ENCODE results near the gene PRCP.

The PRCP gene

DNA sequence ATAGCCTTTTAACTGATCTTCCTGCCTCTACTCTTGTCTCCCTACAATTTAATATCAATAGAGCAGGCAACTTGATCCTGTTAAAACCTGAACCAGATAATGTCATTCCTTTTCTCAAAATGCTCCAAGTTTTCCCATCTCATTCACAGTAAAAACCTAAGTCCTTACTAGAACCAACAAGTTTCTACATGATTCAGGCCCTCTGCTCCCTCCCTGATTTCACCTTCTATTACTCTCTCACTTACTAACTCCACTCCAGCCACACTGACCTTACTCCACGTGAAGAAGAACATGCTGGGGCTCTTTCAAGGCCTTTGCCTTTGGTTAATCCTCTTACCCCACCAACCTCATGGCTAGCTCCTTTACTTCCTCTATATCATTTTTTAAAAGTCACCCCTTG lies 71.1 kb downstream of the PRCP start:
- no peak for DNase-seq (ENCODE audit: low read depth)

DNA sequence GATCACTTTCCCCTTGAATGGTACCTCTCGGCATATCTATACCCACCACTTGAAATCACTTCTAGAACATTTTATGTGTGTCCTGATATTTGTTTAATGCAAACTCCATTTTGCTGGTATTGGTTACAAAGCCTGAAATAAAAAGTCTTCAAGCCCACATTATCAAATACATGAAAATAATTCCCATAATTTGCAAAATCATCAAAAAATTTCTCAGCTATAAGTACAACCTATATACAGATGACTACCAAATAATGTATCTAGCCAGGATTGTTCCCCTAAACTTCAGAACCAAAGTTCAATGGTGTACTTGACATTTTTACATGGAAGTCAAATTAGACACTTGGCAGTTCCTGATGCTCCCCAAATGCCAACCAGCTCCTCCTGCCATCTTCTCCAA lies 71.8 kb downstream of the PRCP start:
- DNase-seq (ENCODE audit: low read depth) = no peak

DNA sequence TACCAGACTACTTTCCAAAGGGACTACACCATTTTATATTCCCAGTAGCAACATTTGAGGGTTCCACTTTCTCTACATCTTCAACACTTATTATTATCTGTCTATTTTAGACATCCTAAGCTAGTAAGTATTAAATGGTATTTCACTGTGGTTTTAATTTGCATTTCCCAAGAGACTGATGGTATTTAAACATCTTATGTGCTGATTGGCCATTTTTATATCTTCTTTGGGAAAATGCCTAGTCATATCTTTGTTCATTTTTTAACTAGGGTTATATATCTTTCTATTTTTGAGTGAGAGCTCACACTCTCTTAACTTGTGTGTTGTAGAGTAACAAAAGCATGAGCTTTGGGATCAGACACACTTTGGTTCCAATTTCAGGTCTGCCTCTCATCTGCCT lies 73.7 kb downstream of the PRCP start:
- DNase-seq (ENCODE audit: low read depth) = no peak

DNA sequence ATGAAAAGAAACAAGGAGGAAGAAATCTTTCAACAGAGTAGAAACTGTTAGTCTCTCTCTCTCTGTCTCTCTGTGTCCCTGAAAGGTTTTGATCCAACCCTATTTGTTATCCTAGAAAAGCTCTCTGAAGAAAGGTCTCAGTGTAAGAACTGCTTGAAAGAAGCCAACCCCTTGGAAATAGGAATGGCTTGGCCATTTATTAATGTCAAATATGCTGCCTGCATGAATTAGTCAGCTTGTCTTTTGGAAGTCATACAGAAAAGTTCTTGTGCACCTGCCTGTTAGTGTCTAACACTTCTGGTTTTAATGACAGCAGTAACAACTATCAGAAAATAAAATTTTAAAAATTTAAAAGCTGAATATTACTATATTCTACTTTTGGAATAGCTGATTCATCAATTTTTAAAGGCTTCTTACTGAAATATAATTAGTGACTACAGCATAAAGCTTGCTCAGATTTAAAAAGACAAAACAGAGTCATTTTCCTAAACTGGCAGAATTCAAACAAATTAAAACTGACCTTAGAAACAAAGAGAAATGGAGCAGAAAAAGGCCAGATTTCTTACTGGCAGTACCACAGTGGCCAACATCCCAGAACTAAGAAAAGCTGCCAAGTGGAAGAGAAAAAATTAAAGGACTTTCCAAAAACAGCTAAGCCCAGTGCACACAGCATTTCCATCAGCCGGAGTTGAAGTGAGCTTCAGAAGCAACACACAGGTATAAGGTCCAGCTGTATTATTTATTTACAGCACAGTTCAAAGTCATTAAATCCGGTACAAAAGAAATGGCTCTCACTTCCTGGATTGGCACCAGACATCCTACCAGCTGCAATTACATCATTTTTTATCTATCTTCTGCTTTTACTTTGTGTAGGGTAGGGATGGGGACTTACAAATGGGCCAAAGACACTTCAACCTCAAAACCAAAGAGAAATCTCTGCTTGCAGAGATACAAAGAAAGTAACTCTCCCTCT lies 76.3 kb downstream of the PRCP start:
- no peak for DNase-seq (ENCODE audit: low read depth)

DNA sequence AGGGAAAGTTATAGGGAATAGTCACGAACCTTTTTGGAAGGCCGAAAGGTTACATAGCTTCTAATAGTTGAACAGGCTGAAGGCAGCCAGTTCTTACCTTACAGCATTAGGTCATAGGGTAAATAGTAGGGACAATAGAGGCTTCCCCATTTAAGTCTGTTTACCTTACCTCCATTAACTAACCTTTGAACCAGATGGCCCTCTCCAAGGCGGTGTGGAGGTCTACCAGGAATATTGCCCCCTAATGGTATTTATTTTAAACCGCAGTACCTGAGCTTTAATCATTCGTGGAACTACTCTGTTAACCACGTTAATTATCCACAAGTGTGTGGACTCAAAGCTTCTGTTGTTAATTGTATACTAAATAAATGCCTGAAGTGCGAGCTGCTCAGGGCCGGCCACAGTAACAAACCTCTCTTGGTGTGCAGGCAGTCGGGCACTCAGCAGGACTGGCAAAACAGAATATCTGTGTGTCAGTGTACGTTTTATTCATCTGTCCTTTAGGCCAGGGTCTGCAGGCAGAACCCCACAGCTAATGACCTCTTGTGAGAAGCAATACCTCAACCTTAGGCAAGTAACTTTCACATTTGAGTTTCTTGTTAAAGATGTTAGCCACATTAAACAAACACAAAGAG lies 81.7 kb downstream of the PRCP start:
- DNase-seq (ENCODE audit: low read depth) = no peak

DNA sequence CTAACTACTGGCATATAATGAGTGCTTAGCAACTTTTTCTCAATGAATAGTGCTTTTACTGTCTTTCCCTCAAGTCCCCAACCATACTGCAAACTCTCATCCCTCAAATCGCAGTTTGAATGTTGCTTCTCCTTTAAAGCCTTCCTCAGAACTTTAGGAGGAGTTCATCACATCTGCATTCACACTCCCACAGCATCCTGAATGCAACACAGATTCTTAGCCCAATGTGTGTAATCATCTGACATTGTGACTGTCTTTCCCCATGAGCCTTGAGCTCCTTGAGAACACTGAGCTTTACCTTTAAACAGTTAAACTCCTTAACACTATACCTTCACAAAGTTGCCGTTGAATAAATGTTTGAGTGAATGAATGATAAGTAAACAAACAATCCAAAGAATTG lies 84.8 kb downstream of the PRCP start:
- DNase-seq (ENCODE audit: low read depth) = no peak

DNA sequence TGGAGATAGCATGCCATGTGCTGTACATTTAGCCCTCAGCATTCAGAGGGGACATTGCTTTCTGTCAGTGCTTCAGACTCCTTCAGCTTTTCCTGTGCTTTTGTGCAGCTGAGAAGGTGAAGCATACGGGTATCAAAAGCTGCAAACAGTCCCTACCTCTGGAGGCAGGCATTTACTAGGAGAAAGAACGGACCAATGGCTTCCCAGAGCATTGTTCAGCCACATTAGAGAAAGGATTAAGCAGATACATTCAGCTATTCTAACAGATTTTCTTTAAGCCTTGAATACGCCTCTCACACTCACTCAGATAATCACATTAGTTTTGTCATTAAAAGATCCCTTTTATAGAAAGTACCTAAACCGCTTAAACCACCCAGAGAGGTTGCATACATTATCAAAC lies 85.9 kb downstream of the PRCP start:
- DNase-seq (ENCODE audit: low read depth) = no peak

DNA sequence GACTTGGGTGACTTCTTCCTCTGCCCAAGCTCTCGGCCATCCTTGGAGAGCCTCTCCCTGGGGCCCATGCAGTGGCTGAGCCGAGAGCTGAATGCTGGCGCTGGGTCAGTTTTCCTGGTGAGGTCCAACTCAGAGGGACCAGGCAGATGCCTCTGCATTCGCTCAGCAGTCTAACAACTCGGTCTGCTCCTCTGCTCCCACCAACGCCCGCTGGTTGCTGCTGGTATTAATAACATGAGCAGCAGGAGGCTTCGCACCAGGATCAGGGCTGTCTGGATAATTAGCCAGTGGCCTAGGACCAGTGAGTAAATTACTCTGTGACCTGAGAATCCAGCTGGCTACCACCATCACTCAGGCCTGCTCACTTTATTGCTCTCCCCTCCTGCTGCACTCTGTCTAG lies 88.9 kb downstream of the PRCP start:
- no peak for DNase-seq (ENCODE audit: low read depth)

DNA sequence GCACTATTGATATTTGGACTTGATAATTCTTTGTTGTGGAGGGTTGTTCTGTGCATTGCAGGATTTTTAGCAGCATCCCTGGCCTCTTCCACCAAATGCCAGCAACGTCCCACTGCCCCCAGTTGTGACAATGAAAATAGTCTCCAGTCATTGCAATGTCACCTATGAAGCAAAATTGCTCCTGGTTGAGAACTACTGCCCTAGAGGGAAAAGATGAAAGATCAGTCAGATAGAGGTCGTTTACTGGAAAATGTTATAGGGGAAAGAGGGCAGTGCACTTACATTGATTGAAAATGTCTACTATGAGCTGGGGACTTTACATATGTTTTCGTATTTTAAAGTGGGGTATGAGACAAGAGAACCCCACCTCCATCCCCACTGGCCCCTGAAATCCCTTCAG lies 89.5 kb downstream of the PRCP start:
- no peak for DNase-seq (ENCODE audit: low read depth)

DNA sequence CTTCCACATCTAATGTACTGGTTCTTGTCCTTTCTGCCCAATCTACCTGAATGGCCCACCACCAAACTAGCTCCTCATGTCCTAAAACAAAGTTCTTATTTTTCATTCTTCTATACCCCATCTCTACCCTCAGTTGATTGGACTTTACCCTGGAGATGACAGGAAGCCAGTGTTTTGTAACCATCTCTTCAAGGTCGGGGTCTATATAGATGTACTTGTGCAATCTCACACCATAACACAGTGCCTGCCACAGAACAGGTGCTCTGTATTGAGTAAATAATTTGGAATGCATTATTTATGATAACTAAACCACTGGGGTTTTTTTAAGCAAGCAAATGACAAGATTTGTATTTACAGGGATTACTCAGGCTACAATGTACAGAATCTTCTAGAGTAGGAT lies 89.9 kb downstream of the PRCP start:
- DNase-seq (ENCODE audit: low read depth) = no peak

DNA sequence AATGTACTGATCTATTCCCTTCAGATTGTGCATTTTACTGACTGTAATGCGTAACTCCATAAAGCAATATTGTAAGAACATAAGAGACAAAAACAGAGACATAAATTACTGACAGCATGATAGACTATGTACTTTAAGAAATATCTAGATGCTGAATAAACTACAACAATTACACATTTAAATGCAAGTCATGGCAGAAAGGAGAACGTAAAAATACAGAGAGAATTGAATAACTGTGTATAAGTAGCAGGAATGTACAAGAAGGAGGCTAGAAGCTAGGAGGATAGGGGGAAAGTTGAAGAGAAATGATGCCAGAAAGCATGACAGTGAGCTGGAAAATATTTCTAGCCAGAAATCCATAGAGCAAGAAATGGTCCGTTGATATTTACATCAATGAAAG lies 92.6 kb downstream of the PRCP start:
- no peak for DNase-seq (ENCODE audit: low read depth)

DNA sequence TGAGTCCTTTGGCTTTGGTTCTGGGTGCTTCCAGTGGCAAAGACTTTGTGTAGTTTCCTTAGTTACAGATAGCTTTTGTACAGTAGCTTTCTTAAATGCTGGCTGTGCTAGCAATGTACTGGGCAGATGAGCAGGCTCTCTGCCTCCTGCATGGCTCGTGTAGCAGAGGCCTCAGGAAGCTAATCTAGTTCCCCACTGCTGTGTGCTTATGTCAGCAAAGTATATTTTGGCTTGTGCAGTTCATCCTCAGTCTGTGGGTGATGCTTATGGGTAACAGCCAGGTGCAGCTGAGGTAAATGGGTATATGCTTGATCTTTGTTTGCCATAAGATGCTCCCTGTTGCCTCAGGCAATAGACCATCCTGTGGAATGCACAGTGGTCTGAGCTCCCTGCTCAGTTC lies 97.5 kb downstream of the PRCP start:
- no peak for DNase-seq (ENCODE audit: low read depth)

DNA sequence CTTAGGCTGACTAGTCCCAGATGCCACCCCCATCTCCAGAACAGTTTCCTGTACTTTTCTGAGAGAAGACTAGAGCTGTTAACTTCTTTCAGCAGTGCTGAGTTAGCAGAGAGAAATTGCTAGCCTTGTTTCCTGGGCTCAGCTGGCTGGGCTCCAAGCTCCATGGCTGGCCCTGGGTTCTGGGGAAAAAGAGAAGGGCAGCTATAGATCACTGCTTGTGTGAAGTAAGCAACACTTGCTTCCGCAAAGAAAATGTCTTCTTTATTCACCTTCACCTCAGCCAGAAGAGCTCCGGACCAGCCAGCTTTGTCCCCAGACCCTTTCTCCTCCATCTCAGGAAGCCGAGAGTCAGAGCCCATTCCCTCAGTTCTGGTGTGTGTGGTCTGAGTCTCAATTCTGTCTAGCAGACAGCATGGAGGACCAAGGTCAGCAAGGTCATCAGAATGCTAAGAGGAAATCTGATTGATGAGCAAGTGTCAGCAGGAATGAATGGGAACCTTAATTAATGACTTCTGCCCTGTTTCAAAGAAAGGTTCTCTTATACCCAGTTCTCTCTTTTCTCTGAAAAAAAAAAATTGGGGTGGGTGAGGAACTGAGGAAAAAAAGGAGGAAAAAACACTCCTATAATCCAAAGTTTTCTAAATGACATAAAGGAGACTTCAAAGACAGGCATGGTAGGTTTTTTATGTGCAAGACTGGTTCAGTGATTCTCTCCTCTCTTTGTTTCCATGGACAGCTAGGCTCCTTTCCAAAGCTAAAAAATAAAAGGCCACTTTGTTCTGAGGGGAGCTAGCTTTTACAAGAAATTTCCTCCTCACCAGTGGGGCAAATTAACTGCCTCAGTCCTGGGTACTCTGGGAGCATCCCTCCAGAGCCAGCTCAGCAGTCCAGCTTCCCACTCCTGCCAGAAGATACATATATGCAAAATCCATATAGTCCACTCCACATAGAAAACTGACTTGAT lies 103.0 kb downstream of the PRCP start:
- DNase-seq (ENCODE audit: low read depth) = no peak

DNA sequence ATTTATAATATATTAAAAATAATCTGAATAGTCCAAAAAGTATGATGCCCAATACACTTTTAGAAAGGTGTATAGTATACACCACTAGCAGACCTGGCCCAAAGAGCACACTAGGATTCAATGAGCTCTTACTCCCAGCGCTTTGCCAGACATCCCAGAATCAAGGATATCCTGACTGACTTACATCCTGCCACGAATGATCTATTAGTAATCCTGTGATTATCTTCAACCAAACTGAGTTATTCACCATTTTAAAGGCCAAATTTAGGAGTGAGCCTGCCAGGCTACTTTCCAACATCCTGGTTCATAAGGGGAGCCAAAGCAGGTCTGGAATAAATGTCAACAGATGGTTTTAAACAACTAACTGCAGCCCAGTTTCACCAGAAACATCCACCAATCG lies 105.7 kb downstream of the PRCP start:
- no peak for DNase-seq (ENCODE audit: low read depth)

DNA sequence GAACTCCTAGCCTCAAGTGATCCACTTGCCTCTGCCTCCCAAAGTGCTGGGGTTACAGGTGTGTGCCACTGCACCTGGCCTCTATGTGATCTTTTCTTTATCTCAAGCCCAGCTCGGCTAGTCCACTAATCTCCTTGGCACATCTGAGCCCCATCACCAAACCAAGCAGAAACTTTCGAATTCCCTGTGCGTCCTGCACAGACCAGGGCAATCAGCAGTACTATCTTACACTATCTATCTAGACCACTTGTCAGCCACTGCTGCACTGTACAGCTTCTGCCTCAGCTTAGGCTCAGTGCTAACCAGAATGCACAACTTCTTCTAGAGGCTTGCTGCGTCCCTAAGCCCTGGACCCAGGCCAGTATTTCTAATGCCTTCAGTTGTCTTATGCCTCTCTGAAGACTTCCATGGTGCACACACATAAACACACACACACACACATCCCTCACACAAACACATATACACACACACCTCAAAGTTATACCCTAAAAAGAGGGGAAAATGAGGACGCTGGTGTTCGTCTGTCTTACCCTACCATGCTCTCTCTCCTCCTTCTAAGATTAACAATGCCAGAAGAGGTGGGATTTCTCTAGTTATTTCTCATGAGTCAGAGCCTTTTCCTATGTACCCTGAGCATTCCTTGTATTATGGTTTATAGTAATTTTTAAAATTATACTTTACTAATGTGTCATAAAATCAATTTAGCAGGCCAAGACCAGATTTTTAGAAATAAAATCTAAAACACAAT lies 107.2 kb downstream of the PRCP start:
- no peak for DNase-seq (ENCODE audit: low read depth)

DNA sequence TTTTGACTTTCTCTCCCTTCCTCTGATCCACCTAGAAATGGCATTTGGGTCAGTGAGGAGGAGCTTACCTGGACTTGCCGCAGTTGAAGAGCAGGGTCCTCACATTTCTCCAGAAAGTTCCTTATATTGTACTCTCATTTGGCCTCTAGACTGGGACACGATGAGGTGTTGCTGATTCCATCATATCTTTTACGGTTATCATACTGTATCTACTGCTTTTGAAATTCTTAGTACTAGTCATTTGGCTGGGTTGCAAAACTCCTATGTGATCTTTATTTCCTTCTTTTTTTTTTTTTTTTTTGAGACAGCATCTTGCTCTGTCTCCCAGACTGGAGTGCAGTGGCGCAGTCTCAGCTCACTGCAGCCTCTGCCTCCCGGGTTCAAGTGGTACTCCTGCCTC lies 107.9 kb downstream of the PRCP start:
- no peak for DNase-seq (ENCODE audit: low read depth)

DNA sequence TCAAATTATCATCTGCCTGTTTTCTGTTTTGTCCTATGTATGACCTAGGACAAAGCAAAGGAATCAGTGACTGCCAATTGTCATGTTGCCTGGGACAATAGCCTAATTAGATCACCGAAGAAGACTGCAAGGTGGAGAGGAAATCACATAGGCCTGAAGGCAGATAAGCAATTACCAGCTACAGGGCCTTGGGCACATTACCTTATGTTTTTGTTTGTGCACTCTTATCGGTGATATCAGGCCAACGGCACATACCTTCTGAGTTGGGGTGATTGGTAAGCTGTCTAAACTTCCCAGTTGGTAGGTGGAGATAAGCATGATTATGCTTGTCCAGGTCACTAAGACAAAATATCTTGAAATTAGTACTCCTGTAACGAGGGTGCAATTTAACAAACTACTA lies 108.5 kb downstream of the PRCP start:
- DNase-seq (ENCODE audit: low read depth) = no peak

DNA sequence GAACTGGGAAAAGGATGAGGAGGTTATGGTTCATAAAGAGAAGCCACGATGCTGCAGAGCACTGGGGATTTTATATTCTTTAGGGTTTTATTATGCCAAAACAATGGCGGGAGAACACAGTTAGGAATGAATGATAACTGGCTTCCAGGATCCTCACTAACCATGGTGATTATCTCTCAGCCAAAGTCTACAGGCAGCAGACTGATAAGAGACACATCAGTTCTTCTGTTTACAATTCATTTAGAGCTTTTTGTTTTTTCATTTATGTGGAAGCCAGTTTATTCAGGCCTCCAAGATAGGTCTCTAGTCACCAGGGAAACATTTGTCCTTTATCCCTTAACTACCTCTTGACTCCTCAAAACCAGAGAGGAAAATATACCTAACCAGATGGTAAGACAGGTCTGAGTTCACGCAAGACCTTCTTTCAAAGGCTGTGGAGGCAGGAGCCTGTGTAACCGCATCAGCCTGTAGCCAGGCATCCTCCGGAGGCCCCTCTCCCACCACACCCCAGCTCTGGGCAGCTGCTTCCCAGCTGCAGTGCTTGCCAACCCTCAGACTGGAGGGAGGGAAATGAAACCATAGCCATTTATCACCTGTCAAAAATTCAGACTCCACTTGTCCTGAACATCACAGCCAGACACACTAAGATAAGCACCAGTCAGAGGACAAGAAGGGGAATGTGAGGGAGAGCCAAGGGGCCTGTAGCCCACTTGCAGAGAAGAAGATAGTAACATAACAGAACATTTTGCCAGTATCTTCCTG lies 109.3 kb downstream of the PRCP start:
- no peak for DNase-seq (ENCODE audit: low read depth)

DNA sequence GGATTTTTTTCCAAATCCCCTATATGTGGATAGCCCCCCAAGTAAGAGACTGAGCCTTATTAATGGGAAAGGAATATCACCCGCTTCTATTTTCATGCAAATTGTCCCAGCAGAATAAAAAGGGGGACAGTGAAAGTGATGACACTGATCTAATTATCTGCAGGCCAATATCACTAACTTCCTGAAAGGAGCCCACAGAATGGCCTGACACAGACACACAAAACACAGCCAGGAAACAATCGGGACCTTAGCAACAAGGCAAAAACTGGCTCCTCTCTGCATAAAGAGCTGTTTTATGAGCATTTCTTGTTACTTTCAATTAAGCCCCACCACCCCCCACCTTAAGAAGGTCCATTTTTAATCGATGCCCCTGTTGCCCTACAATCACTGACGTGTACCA lies 112.2 kb downstream of the PRCP start:
- DNase-seq (ENCODE audit: low read depth) = no peak

DNA sequence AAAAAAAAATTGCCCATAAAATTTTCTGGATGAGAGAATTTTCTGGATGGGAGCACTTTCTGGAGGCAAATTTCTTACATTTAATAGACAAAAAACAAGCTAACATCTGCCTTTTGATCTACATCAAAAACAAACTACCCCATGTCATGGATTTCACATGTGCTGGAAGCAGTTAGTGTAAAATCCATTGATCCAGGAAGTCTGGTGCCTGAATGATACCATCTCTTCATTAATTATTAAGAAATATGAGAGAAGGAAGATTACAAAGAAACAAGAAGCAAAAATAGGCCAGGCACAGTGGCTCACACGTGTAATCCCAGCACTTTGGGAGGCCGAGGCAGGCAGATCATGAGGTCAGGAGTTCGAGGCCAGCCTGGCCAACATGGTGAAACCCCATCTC lies 113.4 kb downstream of the PRCP start:
- no peak for DNase-seq (ENCODE audit: low read depth)

DNA sequence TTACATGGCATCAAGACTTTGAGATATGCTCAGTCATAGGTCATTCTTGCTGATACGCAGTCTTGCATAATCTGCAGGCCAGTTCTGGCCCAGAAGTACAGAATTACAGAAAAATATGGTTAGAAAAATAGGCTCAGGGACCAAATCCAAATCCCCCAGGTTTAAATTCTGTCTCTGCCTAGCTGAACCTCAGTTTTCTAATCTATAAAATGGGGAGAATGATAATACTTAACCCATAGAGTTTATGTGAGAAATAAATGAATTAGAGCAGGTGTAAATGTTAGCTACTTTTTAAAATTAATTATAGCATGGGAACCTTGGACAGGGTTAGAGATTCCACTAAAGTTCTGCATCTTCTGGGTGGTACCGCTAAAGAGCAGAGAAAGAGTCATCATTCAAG lies 114.2 kb downstream of the PRCP start:
- DNase-seq (ENCODE audit: low read depth) = no peak

Data from fibroblast of gingiva (primary cell).